ENCODE results near the gene ZNF275.

GRCh38 chrX:153303276-153304262 is 30.4 kb upstream of the ZNF275 start:
- TF ChIP-seq, protein P1, sequence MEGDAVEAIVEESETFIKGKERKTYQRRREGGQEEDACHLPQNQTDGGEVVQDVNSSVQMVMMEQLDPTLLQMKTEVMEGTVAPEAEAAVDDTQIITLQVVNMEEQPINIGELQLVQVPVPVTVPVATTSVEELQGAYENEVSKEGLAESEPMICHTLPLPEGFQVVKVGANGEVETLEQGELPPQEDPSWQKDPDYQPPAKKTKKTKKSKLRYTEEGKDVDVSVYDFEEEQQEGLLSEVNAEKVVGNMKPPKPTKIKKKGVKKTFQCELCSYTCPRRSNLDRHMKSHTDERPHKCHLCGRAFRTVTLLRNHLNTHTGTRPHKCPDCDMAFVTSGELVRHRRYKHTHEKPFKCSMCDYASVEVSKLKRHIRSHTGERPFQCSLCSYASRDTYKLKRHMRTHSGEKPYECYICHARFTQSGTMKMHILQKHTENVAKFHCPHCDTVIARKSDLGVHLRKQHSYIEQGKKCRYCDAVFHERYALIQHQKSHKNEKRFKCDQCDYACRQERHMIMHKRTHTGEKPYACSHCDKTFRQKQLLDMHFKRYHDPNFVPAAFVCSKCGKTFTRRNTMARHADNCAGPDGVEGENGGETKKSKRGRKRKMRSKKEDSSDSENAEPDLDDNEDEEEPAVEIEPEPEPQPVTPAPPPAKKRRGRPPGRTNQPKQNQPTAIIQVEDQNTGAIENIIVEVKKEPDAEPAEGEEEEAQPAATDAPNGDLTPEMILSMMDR (conservative IDR thresholded peaks at IDR 0.05; ENCODE audit: low read depth, low read length) = no peak
- TF ChIP-seq EZH2 (IDR thresholded peaks at IDR 0.05; ENCODE audit: borderline replicate concordance, low read depth, low read length, poor library complexity, severe bottlenecking) = no peak
